Mesenchymal stem cell (in vitro differentiated cells and primary cell): ENCODE results near the gene ZNHIT1.
A peak's percentile ranks its signal among the peaks of the same experiment; 100 is the strongest.

Experiments used
- DNase-seq: peaks from one replicate; pipeline ENCODE4 v3.0.0-alpha.2; 2013
- H2AFZ ChIP-seq: one replicate; pipeline ENCODE4 v1.6.1; 2013; ENCODE audit warnings: low read depth, mild to moderate bottlenecking, control low read depth, inconsistent platforms, low read length, moderate library complexity
- H2AK5ac ChIP-seq: 2 replicates; pipeline ENCODE4 v1.6.1; 2013; ENCODE audit warnings: low read length, moderate library complexity, mild to moderate bottlenecking, inconsistent platforms; ENCODE audit not compliant: severe bottlenecking
- H2BK120ac ChIP-seq: one replicate; pipeline ENCODE4 v1.6.1; 2013; ENCODE audit warnings: low read depth, mild to moderate bottlenecking, inconsistent platforms, low read length, moderate library complexity
- H2BK12ac ChIP-seq, 2 experiments: one replicate each; pipeline ENCODE4 v1.6.1; 2013; ENCODE audit warnings: inconsistent platforms in 2 of 2, low read length in 2 of 2, mild to moderate bottlenecking in 2 of 2, moderate library complexity in 2 of 2, control low read depth in 1 of 2
- H2BK15ac ChIP-seq: one replicate; pipeline ENCODE4 v1.6.1; 2013; ENCODE audit warnings: mild to moderate bottlenecking, low read depth, inconsistent platforms; ENCODE audit not compliant: poor library complexity, severe bottlenecking
- H2BK5ac ChIP-seq: 2 replicates; pipeline ENCODE4 v1.6.1; 2013; ENCODE audit warnings: low read depth, mild to moderate bottlenecking, low read length, control low read depth, inconsistent platforms; ENCODE audit not compliant: poor library complexity, severe bottlenecking
- H3K14ac ChIP-seq, 2 experiments: one replicate each; pipeline ENCODE4 v1.6.1; 2013; ENCODE audit warnings: inconsistent platforms in 2 of 2, low read length in 2 of 2, control low read depth in 1 of 2, mild to moderate bottlenecking in 1 of 2, moderate library complexity in 1 of 2
- H3K18ac ChIP-seq, 2 experiments: one replicate each; pipeline ENCODE4 v1.6.1; 2013; ENCODE audit warnings: inconsistent platforms in 2 of 2, low read length in 2 of 2, control low read depth in 1 of 2, low read depth in 1 of 2, mild to moderate bottlenecking in 1 of 2
- H3K23ac ChIP-seq, 2 experiments: one replicate each; pipeline ENCODE4 v1.6.1; 2013; ENCODE audit warnings: inconsistent platforms in 2 of 2, low read length in 2 of 2, mild to moderate bottlenecking in 2 of 2, moderate library complexity in 2 of 2, control low read depth in 1 of 2
- H3K27ac ChIP-seq: 2 replicates; pipeline ENCODE4 v1.5.1; 2013; ENCODE audit warnings: mild to moderate bottlenecking, moderate library complexity, low read length, control low read depth, inconsistent platforms; ENCODE audit not compliant: poor library complexity, severe bottlenecking
- H3K27me3 ChIP-seq, 2 experiments: 2 replicates each; pipeline versions ENCODE4 v1.6.1 to v1.7.0; 2013; ENCODE audit warnings: low read length in 2 of 2, mild to moderate bottlenecking in 2 of 2, moderate library complexity in 2 of 2, control low read depth in 1 of 2, inconsistent platforms in 1 of 2; ENCODE audit not compliant: control insufficient read depth in 1 of 2, insufficient read depth in 1 of 2
- H3K36me3 ChIP-seq, 2 experiments: 2 replicates each; pipeline versions ENCODE4 v1.6.1 to v1.7.0; 2013; ENCODE audit warnings: low read length in 2 of 2, control low read depth in 1 of 2, inconsistent platforms in 1 of 2, low read depth in 1 of 2, mild to moderate bottlenecking in 1 of 2; ENCODE audit not compliant: insufficient read depth in 2 of 2, control insufficient read depth in 1 of 2
- H3K4ac ChIP-seq, 2 experiments: one replicate each; pipeline ENCODE4 v1.6.1; 2013; ENCODE audit warnings: inconsistent platforms in 2 of 2, low read length in 2 of 2, mild to moderate bottlenecking in 2 of 2, moderate library complexity in 2 of 2, control low read depth in 1 of 2, low read depth in 1 of 2
- H3K4me1 ChIP-seq: 2 replicates; pipeline ENCODE4 v1.6.1; 2013; ENCODE audit warnings: low read depth, low read length, control low read depth; ENCODE audit not compliant: control insufficient read depth, insufficient read depth
- H3K4me2 ChIP-seq: 2 replicates; pipeline ENCODE4 v1.6.1; 2013; ENCODE audit warnings: low read length, mild to moderate bottlenecking, inconsistent platforms; ENCODE audit not compliant: poor library complexity, severe bottlenecking
- H3K4me3 ChIP-seq, 2 experiments: 2 replicates each; pipeline versions ENCODE4 v1.5.1 to v1.7.0; 2013; ENCODE audit warnings: low read length in 2 of 2, mild to moderate bottlenecking in 2 of 2, control low read depth in 1 of 2, low read depth in 1 of 2; ENCODE audit not compliant: insufficient read depth in 1 of 2
- H3K79me1 ChIP-seq: replicated peaks from 2 replicates; pipeline ENCODE4 v1.6.1; 2013; ENCODE audit warnings: mild to moderate bottlenecking, control low read depth, low read length, inconsistent platforms; ENCODE audit not compliant: poor library complexity, severe bottlenecking
- H3K9ac ChIP-seq: 2 replicates; pipeline ENCODE4 v1.7.0; 2013; ENCODE audit warnings: mild to moderate bottlenecking, low read length, moderate library complexity
- H3K9me3 ChIP-seq: 2 replicates; pipeline ENCODE4 v1.7.0; 2013; ENCODE audit warnings: mild to moderate bottlenecking, low read length; ENCODE audit not compliant: control insufficient read depth
- H4K8ac ChIP-seq: one replicate; pipeline ENCODE4 v1.6.1; 2013; ENCODE audit warnings: inconsistent platforms, mild to moderate bottlenecking, low read length, moderate library complexity
- H4K91ac ChIP-seq: one replicate; pipeline ENCODE4 v1.6.1; 2013; ENCODE audit warnings: mild to moderate bottlenecking, low read length, inconsistent platforms
- WGBS: methylation state at CpG from one replicate; pipeline ENCODE4 v1.1.7; 2013; ENCODE audit warnings: mixed read lengths; 5-methylcytosine and 5-hydroxymethylcytosine counted together

ZNHIT1 gene

DNA sequence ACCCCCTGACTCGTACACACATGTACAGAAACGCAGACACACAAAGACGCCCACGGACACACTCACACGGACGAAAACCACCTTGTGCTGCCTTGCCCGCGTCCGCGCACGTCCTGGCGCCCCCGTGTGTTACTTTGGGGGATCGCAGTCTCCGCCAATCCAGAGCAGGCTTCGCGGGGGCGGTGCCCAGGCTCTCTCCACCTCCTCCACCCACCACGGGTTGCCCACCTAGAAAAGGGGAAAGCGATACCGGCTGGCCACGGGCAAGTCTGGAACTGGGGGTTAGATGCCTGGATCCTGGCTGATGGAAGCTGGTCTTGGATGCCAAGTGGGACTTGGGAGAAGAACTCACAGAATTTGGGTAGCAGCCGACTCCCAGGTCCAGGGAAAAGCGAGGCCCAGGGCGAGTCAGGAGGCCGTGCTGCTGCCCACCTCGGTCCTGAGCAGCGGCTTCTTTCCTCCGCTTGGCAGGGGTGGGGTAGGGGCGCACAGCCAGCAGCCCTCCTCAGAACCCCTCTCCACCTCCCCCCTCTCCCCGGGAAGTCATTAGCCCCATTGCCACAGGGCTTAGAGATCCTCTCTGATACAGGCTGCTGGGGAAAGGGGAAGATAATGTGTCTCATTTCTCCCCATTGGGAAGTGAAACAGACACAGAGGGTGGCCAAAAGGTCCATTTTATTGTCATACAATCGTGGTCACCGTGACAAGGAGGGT is 48.0 kb upstream of the ZNHIT1 start:
- peaks cover 92 to 96% of the 10 kb centered on the region in 2 experiments for H3K27me3 ChIP-seq
- H3K18ac ChIP-seq: no peak overlapping the region
- H3K36me3 ChIP-seq: no peaks in the 10 kb centered on the region
- H3K9me3 ChIP-seq: no peaks in the 10 kb centered on the region
- H3K79me1 ChIP-seq: no peaks in the 10 kb centered on the region
- no peak overlapping the region for H2AK5ac ChIP-seq
- H2BK15ac ChIP-seq: no peak overlapping the region
- H3K4me1 ChIP-seq: peaks cover 55% of the 10 kb centered on the region
- 3% methylated on average over 31 of the region's 33 CpGs for WGBS
- H3K27ac ChIP-seq: no peak overlapping the region
- no peak overlapping the region for H2BK120ac ChIP-seq
- H4K8ac ChIP-seq: no peak overlapping the region
- H2AFZ ChIP-seq: no peak overlapping the region
- no peak overlapping the region for H3K4ac ChIP-seq
- H3K23ac ChIP-seq: no peak overlapping the region
- DNase-seq: peak; percentile 65
- peak overlapping the region in 1 of 2 experiments; percentile 9 for H3K4me3 ChIP-seq
- peak overlapping the region; percentile 6 for H3K4me2 ChIP-seq
- no peak overlapping the region for H2BK5ac ChIP-seq
- H3K14ac ChIP-seq: no peak overlapping the region
- no peak overlapping the region for H2BK12ac ChIP-seq
- no peak overlapping the region for H4K91ac ChIP-seq
- H3K9ac ChIP-seq: no peak overlapping the region

DNA sequence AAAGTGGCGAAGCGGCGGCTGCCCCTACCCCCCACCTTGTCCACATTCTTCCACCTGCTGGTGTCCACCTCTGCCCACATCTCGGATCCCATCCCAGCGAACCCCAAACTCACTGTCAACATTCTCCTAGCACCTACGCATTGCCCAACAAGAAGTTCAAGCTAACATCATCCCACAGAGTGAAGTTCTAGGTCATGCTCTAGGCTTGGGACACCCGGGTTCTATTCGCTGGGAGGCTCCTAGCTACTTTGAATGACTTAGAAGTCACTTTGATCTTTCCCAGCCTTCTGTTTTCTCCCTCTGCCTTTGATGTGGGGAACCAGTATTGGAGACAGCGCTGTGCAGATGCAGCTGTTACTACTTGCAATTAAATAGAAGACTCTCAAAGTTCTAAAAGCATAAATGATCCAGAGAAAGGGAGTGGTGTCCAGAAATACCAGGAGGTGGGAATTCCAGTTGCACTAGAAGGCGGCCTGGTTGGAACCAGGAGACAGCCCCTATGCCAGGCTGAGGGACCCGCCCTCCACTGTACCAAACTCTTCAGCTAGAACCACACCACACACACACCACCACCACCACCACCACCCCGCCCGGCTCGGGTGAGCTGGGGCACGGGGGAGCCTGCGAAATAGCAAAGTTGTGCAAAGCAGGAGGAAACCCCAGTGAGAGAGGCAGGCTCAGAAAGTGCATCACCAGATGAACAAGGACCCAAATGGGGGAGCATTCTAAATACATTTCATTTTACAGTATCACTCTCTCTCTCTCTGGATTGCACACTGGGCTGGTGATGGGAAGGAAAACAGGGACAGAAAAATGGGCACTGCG is 47.1 kb upstream of the ZNHIT1 start:
- Histone ChIP-seq H4K8ac (no peak overlapping the region), H2BK5ac (no peak overlapping the region), H2BK12ac (no peak overlapping the region), H3K23ac (no peak overlapping the region), H3K9me3 (no peaks in the 10 kb centered on the region), H3K4ac (no peak overlapping the region), H3K27me3 (peaks cover 94 to 100% of the 10 kb centered on the region in 2 experiments), H3K18ac (no peak overlapping the region), H2BK120ac (no peak overlapping the region), H3K27ac (no peak overlapping the region), H3K4me3 (no peak overlapping the region), H3K4me1 (peaks cover 47% of the 10 kb centered on the region), H2BK15ac (no peak overlapping the region), H4K91ac (no peak overlapping the region), H2AFZ (no peak overlapping the region), H3K79me1 (no peaks in the 10 kb centered on the region), H2AK5ac (no peak overlapping the region), H3K36me3 (no peaks in the 10 kb centered on the region), H3K9ac (no peak overlapping the region), H3K14ac (no peak overlapping the region), H3K4me2 (no peak overlapping the region)
- no peak for DNase-seq
- 9% methylated on average over 16 of the region's 17 CpGs for WGBS

DNA sequence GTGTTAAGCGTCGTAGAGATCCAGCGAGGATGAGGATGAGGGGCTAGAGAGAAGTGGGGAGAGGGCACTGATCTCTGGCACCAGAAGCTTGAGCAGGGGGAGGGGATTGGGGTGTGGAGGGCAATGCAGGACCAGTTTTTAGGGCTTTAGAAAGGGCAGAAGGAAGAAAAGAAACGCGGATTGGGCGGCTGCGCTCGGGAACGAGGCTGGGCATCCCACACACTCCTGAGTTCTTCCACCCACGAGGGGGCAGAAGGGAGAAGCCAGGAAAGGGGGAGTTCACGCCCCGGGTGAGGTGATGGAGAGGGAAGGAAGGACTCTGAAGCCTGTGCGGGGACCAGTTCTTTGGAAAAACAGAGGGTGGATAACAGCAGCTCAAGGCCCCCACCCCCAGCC is 46.5 kb upstream of the ZNHIT1 start:
- Histone ChIP-seq H3K27ac (no peak overlapping the region), H2BK5ac (no peak overlapping the region), H4K8ac (no peak overlapping the region), H3K4ac (no peak overlapping the region), H4K91ac (no peak overlapping the region), H3K79me1 (no peaks in the 10 kb centered on the region), H3K4me2 (no peak overlapping the region), H3K36me3 (no peaks in the 10 kb centered on the region), H2BK12ac (no peak overlapping the region), H2AFZ (no peak overlapping the region), H3K4me1 (peaks cover 41% of the 10 kb centered on the region), H3K9ac (no peak overlapping the region), H3K18ac (no peak overlapping the region), H3K4me3 (no peak overlapping the region), H2AK5ac (no peak overlapping the region), H3K9me3 (no peaks in the 10 kb centered on the region), H2BK15ac (no peak overlapping the region), H3K14ac (no peak overlapping the region), H3K27me3 (peaks cover 94 to 98% of the 10 kb centered on the region in 2 experiments), H2BK120ac (no peak overlapping the region), H3K23ac (no peak overlapping the region)
- WGBS: 10% methylated on average over 2 of the region's 13 CpGs
- no peak for DNase-seq
